ENCODE data around the gene CTDSP1. TPM values are rescaled to one million over a fixed set of nuclear protein-coding genes. Genes with fewer than 3 reads are reported as not detected.
A peak's percentile ranks its signal among the peaks of the same experiment; 100 is the strongest.

The CTDSP1 gene
- total and polyA plus RNA-seq, 4 donors = 61.6 to 162 (median 139) TPM

- WGBS, 2 donors = 1% methylated on average over 57 of the region's 57 CpGs
- Histone ChIP-seq H3K36me3 (ENCODE audit: control insufficient read depth in 1 of 2, insufficient read depth in 2 of 2, low read length in 1 of 2) (no peaks in the 10 kb centered on the region), H3K27me3 (ENCODE audit: control insufficient read depth in 1 of 2, insufficient read depth in 2 of 2, low read length in 1 of 2) (no peaks in the 10 kb centered on the region), H3K9me3 (ENCODE audit: control insufficient read depth, low read length) (no peaks in the 10 kb centered on the region), H3K4me3 (ENCODE audit: low read length in 2 of 2) (peak overlapping the region; percentile 56 to 88), H3K27ac (ENCODE audit: low read depth in 1 of 2, low read length in 2 of 2) (peak overlapping the region; percentile 91 to 97), H3K4me1 (ENCODE audit: control insufficient read depth in 1 of 2, insufficient read depth in 2 of 2, low read length in 2 of 2) (no peaks in the 10 kb centered on the region)
- peak; percentile 97 to 98 for DNase-seq
- ATAC-seq (ENCODE audit: low FRiP score) = peak; percentile 81
- intact Hi-C loops (cut with DNase I) = loop anchor here (2.0 to 10.0 kb wide), 4 partner anchors 25 to 211 kb away; no protein-coding TSS in a partner anchor
Measured at GRCh38 chr2:218395826-218396687, 3.6 kb upstream of the CTDSP1 start.

DNA sequence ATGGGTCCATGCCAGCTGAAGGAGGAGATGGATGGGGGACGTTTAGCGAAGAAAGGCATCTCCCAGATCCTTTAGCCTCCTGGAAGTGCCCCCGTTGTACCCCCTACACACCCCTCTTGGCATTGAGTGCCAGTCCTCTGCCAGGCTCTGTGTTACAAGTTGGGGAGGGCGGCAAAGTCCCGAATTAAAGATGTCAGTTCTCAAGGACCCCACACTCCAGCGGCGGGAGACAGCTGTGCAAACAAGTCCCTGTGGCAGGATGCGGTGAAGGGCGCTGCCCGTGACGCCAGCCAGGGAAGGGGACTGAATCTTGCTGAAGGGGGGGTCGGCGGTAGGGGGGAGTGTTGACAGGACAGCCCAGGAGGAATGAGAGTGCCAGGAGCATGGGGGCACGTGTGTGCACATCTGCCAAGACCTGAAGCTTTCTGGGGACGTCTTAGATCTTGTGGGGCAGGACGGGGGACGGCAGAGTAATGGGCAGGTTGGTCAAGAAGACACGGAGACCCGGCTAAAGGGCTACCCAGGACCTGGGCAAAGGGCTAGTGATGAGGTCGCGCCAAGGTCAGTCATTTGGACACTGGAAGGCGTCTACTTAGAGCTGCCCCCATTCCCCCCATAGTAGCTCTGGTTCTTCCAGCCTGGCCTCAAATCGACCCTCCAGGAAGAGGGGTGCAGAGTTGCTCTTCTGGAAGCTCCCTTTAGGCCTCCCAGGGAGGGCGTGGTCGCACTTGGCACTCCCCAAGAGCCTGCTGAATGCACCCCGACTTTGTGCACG, 2.8 kb upstream of the CTDSP1 start:
- Histone ChIP-seq H3K27me3 (ENCODE audit: control insufficient read depth in 1 of 2, insufficient read depth in 2 of 2, low read length in 1 of 2) (no peaks in the 10 kb centered on the region), H3K4me1 (ENCODE audit: control insufficient read depth in 1 of 2, insufficient read depth in 2 of 2, low read length in 2 of 2) (no peaks in the 10 kb centered on the region), H3K9me3 (ENCODE audit: control insufficient read depth, low read length) (no peaks in the 10 kb centered on the region), H3K27ac (ENCODE audit: low read depth in 1 of 2, low read length in 2 of 2) (peak overlapping the region; percentile 91 to 97), H3K4me3 (ENCODE audit: low read length in 2 of 2) (peak overlapping the region; percentile 56 to 88), H3K36me3 (ENCODE audit: control insufficient read depth in 1 of 2, insufficient read depth in 2 of 2, low read length in 1 of 2) (no peaks in the 10 kb centered on the region)
- DNase-seq = peak; percentile 88 to 91
- WGBS, 2 donors = 1% methylated on average over 27 of the region's 27 CpGs
- peak; percentile 11 for ATAC-seq (ENCODE audit: low FRiP score)
- intact Hi-C loops (cut with DNase I) = loop anchor here (2.0 to 10.0 kb wide), 3 partner anchors 95 to 212 kb away; no protein-coding TSS in a partner anchor

DNA sequence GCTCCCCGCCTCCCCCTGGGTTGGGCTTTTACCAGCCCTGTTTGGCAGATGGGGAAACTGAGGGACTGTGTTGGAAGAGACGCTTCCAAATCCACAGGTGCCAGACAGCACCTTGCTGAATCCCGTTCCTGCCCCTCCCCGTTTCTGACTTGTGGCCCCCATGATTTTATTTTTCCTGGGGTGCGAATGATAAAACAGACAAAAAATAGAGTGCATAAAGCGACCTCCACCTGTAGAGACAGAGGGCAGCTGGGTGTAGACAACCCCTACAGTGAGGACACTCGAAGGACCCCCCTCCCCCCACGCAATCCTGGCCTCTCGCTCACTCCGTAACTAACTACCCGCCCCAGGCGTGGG, 2.2 kb upstream of the CTDSP1 start:
- Histone ChIP-seq H3K9me3 (ENCODE audit: control insufficient read depth, low read length) (no peaks in the 10 kb centered on the region), H3K27me3 (ENCODE audit: control insufficient read depth in 1 of 2, insufficient read depth in 2 of 2, low read length in 1 of 2) (no peaks in the 10 kb centered on the region), H3K4me3 (ENCODE audit: low read length in 2 of 2) (peak overlapping the region; percentile 19 to 56), H3K27ac (ENCODE audit: low read depth in 1 of 2, low read length in 2 of 2) (peak overlapping the region; percentile 84 to 97), H3K4me1 (ENCODE audit: control insufficient read depth in 1 of 2, insufficient read depth in 2 of 2, low read length in 2 of 2) (no peaks in the 10 kb centered on the region), H3K36me3 (ENCODE audit: control insufficient read depth in 1 of 2, insufficient read depth in 2 of 2, low read length in 1 of 2) (peaks cover 0 to 3% of the 10 kb centered on the region in 2 donors)
- intact Hi-C loops (cut with DNase I) = loop anchor here (2.0 to 10.0 kb wide), 3 partner anchors 95 to 213 kb away; no protein-coding TSS in a partner anchor
- DNase-seq = no peak
- no peak for ATAC-seq (ENCODE audit: low FRiP score)
- WGBS, 2 donors = 2 to 4% methylated on average over 12 of the region's 12 CpGs

DNA sequence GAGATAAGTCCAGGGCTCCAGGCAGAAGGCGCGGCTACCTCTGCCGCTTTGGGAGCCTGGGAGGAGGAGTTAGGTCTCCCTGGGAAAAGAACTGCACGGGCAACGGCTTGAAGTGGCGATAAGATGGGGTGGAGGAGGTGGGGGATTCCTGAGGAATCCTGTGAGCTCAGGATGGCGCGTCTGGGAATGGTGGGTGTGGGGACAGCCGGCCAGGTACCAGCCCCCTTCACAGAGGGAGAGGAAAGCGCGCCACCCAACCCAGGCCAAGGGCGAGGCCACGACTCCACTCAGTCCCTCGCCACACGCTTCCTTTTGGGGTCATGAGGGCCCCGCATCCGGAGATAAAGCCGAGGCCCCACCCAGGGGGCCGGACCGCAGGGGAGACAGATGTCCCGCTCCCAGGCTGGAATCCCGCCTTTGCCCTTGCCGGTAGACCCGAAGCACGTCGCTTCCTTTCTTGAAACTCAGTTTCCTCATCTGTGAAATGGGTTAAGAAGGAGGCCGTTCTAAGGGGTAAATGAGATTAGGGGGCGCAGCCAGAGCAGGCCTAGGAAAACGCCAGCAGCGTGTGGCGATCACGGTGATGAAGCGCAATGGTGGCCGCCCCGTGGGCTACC, 1.7 kb upstream of the CTDSP1 start:
- peak; percentile 88 to 90 for DNase-seq
- WGBS, 2 donors = 0 to 1% methylated on average over 34 to 35 of the region's 35 CpGs
- Histone ChIP-seq H3K9me3 (ENCODE audit: control insufficient read depth, low read length) (no peaks in the 10 kb centered on the region), H3K36me3 (ENCODE audit: control insufficient read depth in 1 of 2, insufficient read depth in 2 of 2, low read length in 1 of 2) (peaks cover 0 to 4% of the 10 kb centered on the region in 2 donors), H3K27me3 (ENCODE audit: control insufficient read depth in 1 of 2, insufficient read depth in 2 of 2, low read length in 1 of 2) (no peaks in the 10 kb centered on the region), H3K4me3 (ENCODE audit: low read length in 2 of 2) (peak overlapping the region; percentile 38 to 56), H3K4me1 (ENCODE audit: control insufficient read depth in 1 of 2, insufficient read depth in 2 of 2, low read length in 2 of 2) (no peaks in the 10 kb centered on the region), H3K27ac (ENCODE audit: low read depth in 1 of 2, low read length in 2 of 2) (peak overlapping the region; percentile 84 to 97)
- ATAC-seq (ENCODE audit: low FRiP score) = peak; percentile 13
- intact Hi-C loops (cut with DNase I) = loop anchor here (1.0 to 10.0 kb wide), 4 partner anchors 96 to 213 kb away; no protein-coding TSS in a partner anchor

DNA sequence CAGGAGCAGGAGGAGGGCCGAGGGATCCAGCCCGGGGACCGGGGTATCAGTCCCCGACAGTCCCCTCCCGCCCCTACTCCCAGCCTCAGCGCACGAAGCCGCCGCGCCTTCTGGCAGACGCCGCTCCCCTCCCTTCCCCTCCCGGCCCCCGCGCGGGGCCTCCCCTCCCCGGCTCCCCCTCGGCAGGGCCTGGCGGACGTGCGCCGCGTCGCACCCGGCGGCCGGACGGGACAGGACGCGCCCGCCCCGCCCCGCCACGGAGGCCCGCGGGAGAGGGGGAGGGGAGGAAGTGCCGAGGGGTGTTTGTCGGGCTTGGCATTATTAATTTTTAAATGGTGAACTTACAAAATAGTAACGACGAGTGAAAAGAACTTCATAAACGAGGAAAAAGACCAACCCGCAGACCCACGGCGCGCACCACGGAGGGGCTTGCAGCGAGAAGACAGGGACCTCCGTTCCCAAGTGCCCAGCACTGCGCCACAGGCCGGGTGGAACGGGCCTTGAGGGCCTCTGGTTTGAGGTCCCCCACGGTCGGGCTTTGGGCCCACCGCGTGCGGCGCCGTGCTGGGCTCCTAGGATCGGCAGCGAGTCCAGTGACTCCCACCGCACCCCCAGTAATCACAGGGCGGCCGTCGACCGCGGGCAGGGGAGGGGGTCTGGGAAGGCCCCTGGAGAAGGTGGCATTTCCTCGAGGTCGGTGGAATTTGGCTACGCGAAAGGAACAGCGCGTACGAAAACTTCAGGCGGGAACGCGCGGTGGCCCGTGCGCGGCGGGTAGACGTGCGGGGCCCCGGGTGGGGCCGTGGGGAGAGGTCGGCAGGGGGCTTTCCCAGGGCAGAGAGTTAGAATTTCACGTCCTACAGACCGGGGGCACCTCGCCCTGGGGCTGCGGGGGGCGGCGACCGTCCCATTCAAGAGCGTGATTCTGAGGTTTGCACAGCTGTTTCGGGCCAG, 954 bp upstream of the CTDSP1 start:
- Histone ChIP-seq H3K36me3 (ENCODE audit: control insufficient read depth in 1 of 2, insufficient read depth in 2 of 2, low read length in 1 of 2) (peaks cover 0 to 8% of the 10 kb centered on the region in 2 donors), H3K27me3 (ENCODE audit: control insufficient read depth in 1 of 2, insufficient read depth in 2 of 2, low read length in 1 of 2) (no peaks in the 10 kb centered on the region), H3K4me3 (ENCODE audit: low read length in 2 of 2) (peak overlapping the region; percentile 38 to 56), H3K27ac (ENCODE audit: low read depth in 1 of 2, low read length in 2 of 2) (peak overlapping the region; percentile 84 to 97), H3K9me3 (ENCODE audit: control insufficient read depth, low read length) (no peaks in the 10 kb centered on the region), H3K4me1 (ENCODE audit: control insufficient read depth in 1 of 2, insufficient read depth in 2 of 2, low read length in 2 of 2) (no peaks in the 10 kb centered on the region)
- WGBS, 2 donors = 1% methylated on average over 70 to 95 of the region's 95 CpGs
- ATAC-seq (ENCODE audit: low FRiP score) (peak; percentile 71), DNase-seq (peak; percentile 93 to 94)
- intact Hi-C loops (cut with DNase I) = loop anchor here (1.0 to 10.0 kb wide), 3 partner anchors 96 to 214 kb away; no protein-coding TSS in a partner anchor

DNA sequence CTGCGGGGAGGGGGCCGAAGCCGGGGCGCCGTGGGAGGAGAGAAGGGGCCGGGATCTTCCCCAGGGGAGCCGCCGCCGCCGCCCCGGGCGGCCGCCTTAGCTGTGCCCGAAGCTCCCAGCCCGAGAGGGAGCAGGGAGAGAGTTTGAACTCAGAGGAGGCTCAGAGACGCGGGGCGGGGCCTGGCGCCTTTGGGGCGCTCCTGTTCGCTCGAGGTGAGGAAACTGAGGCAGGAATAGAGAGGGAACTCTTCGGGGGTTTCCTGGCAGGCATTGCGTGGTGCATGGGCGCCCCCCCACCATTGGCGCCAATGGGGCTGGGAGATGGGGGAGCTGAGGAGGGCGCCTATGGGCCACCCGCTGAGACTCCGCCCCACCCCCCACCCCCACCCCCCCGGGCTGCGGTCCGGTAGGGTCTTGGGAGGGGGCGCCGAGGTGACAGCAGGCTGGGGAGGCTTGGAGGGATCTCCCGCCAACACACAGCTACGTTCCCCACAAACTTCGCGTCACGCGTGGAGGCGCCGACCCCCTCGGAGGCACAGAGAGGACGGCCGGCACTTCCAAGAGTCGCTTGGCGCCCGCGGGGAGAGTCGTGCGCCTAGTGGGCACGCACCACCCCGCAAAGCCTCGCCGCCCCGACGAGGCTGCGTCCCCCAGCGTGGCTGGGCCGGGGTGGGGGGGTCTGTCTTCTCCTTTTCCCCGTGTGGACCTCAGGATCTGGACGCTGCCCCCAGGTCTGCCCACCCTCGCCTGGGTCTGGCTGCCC, 680 bp downstream of the CTDSP1 start:
- H3K9me3 ChIP-seq (ENCODE audit: control insufficient read depth, low read length) = no peaks in the 10 kb centered on the region
- peaks cover 0 to 8% of the 10 kb centered on the region in 2 donors for H3K36me3 ChIP-seq (ENCODE audit: control insufficient read depth in 1 of 2, insufficient read depth in 2 of 2, low read length in 1 of 2)
- ATAC-seq (ENCODE audit: low FRiP score) (no peak), DNase-seq (peak; percentile 77 to 87)
- no peaks in the 10 kb centered on the region for H3K27me3 ChIP-seq (ENCODE audit: control insufficient read depth in 1 of 2, insufficient read depth in 2 of 2, low read length in 1 of 2)
- intact Hi-C loops (cut with DNase I) = no loop called here
- peak overlapping the region; percentile 93 to 96 for H3K4me3 ChIP-seq (ENCODE audit: low read length in 2 of 2)
- 0% methylated on average over 45 to 63 of the region's 63 CpGs for WGBS, 2 donors
- H3K4me1 ChIP-seq (ENCODE audit: control insufficient read depth in 1 of 2, insufficient read depth in 2 of 2, low read length in 2 of 2) = no peaks in the 10 kb centered on the region
- H3K27ac ChIP-seq (ENCODE audit: low read depth in 1 of 2, low read length in 2 of 2) = peak overlapping the region; percentile 83 to 89
